Smooth muscle cell (in vitro differentiated cells): ENCODE measurements around the gene CFAP161. TPM values are rescaled to one million over a fixed set of nuclear protein-coding genes. Genes with fewer than 3 reads are reported as not detected.

Experiments used
- DNase-seq: peaks from one replicate; lab custom pipeline; 2025; ENCODE audit not compliant: unreplicated experiment; lab: John Stamatoyannopoulos, UW
- H2AFZ ChIP-seq: fragments of 200-600 bp; sonication (generic); 2 replicates; pipeline ENCODE4 v1.6.0; 2016; ENCODE audit warnings: antibody characterized with exemption, low read depth, mild to moderate bottlenecking
- H3F3A ChIP-seq: fragments of 200-600 bp; sonication (generic); 2 replicates; pipeline ENCODE4 v1.6.0; 2017; ENCODE audit warnings: antibody characterized with exemption, low read depth
- H3K27ac ChIP-seq: fragments of 200-600 bp; sonication (generic); 2 replicates; pipeline ENCODE4 v1.5.1; 2016; ENCODE audit warnings: low read depth, mild to moderate bottlenecking
- H3K27me3 ChIP-seq: fragments of 200-600 bp; sonication (generic); 2 replicates; pipeline ENCODE4 v1.6.1; 2016; ENCODE audit warnings: low read depth, mild to moderate bottlenecking
- H3K36me3 ChIP-seq: fragments of 200-600 bp; sonication (generic); 2 replicates; pipeline ENCODE4 v1.5.1; 2016; ENCODE audit warnings: low read depth
- H3K4me1 ChIP-seq: fragments of 200-600 bp; sonication (generic); 2 replicates; pipeline ENCODE4 v1.5.1; 2016; ENCODE audit warnings: low read depth
- H3K4me2 ChIP-seq: fragments of 200-600 bp; sonication (generic); 2 replicates; pipeline ENCODE4 v1.6.0; 2016; ENCODE audit warnings: mild to moderate bottlenecking
- H3K4me3 ChIP-seq: fragments of 200-600 bp; sonication (generic); 2 replicates; pipeline ENCODE4 v1.5.1; 2016; ENCODE audit warnings: mild to moderate bottlenecking
- H3K79me2 ChIP-seq: fragments of 200-600 bp; sonication (generic); 2 replicates; pipeline ENCODE4 v1.6.0; 2016; ENCODE audit warnings: low read depth, mild to moderate bottlenecking
- H3K9ac ChIP-seq: fragments of 200-600 bp; sonication (generic); 2 replicates; pipeline ENCODE4 v1.6.0; 2016; ENCODE audit warnings: low read depth
- H3K9me3 ChIP-seq: fragments of 200-600 bp; sonication (generic); replicated peaks from 2 replicates; pipeline ENCODE4 v1.5.1; 2016; ENCODE audit warnings: low read depth
- H4K20me1 ChIP-seq: fragments of 200-600 bp; sonication (generic); 2 replicates; pipeline ENCODE4 v1.6.0; 2016; ENCODE audit warnings: low read depth
- CTCF ChIP-seq: fragments of 200-600 bp; sonication (generic); IDR thresholded peaks from 2 replicates; pipeline ENCODE4 v1.5.1; 2017; ENCODE audit warnings: borderline replicate concordance, mild to moderate bottlenecking, antibody characterized with exemption; ENCODE audit not compliant: insufficient read depth, poor library complexity, severe bottlenecking
- WGBS: methylation state at CpG from one replicate; pipeline ENCODE4 v1.1.7; 2016; ENCODE audit warnings: low lambda C conversion rate; 5-methylcytosine and 5-hydroxymethylcytosine counted together
- polyA plus RNA-seq: library from polyadenylated mRNA; unstranded; fragments of >200 nt; fragmentation: Nextera tagmentation; extraction: Ambion mirVana; gene quantifications from 2 replicates; pipeline ENCODE4 v1.2.1, GENCODE V29; 2016
- total RNA-seq: library from RNA; depleted of rRNA; stranded (reverse); fragments of >200 nt; gene quantifications from 2 replicates; pipeline ENCODE4 v1.2.3, GENCODE V29; 2014

Gene CFAP161
- total and polyA plus RNA-seq, 2 experiments from 2014 or later: 0.94 TPM; not detected in 1

GRCh38 chr15:81176291-81176893 lies 42.3 kb downstream of the CFAP161 start:
- H3K9ac ChIP-seq: no peak overlapping the region
- DNase-seq: no peak
- H3K27me3 ChIP-seq: peaks cover 10% of the 10 kb centered on the region
- no peak overlapping the region for H3K4me2 ChIP-seq
- H2AFZ ChIP-seq: no peak overlapping the region
- H3K36me3 ChIP-seq: no peaks in the 10 kb centered on the region
- no peaks in the 10 kb centered on the region for H4K20me1 ChIP-seq
- no peak for TF ChIP-seq CTCF
- 84% methylated on average over 16 of the region's 16 CpGs for WGBS
- H3K4me1 ChIP-seq: no peaks in the 10 kb centered on the region
- no peak overlapping the region for H3K27ac ChIP-seq
- no peaks in the 10 kb centered on the region for H3F3A ChIP-seq
- H3K4me3 ChIP-seq: no peak overlapping the region
- H3K9me3 ChIP-seq: no peaks in the 10 kb centered on the region
- no peaks in the 10 kb centered on the region for H3K79me2 ChIP-seq

- Histone ChIP-seq H2AFZ (no peak overlapping the region), H3K9me3 (no peaks in the 10 kb centered on the region), H3K27ac (no peak overlapping the region), H3K27me3 (no peaks in the 10 kb centered on the region), H3F3A (no peaks in the 10 kb centered on the region), H3K79me2 (no peaks in the 10 kb centered on the region), H3K4me3 (no peak overlapping the region), H3K4me1 (peaks cover 8% of the 10 kb centered on the region), H3K36me3 (no peaks in the 10 kb centered on the region), H3K4me2 (no peak overlapping the region), H3K9ac (no peak overlapping the region), H4K20me1 (no peaks in the 10 kb centered on the region)
- no peak for DNase-seq
- no peak for TF ChIP-seq CTCF
- WGBS: 91% methylated on average over 2 of the region's 2 CpGs
Measured at GRCh38 chr15:81178365-81178764, 44.3 kb downstream of the CFAP161 start.

GRCh38 chr15:81181220-81181619 lies 47.1 kb downstream of the CFAP161 start:
- H3K79me2 ChIP-seq: no peaks in the 10 kb centered on the region

More at GRCh38 chr15:81181220-81181619, 47.1 kb downstream of the CFAP161 start:
- no peak overlapping the region for H3K9ac ChIP-seq
- WGBS: 95% methylated on average over 3 of the region's 3 CpGs
- no peak for TF ChIP-seq CTCF
- no peaks in the 10 kb centered on the region for H3F3A ChIP-seq
- no peaks in the 10 kb centered on the region for H3K36me3 ChIP-seq
- no peak for DNase-seq
- peaks cover 8% of the 10 kb centered on the region for H3K4me1 ChIP-seq
- no peaks in the 10 kb centered on the region for H3K9me3 ChIP-seq
- no peaks in the 10 kb centered on the region for H3K27me3 ChIP-seq
- H3K4me3 ChIP-seq: no peak overlapping the region
- no peak overlapping the region for H3K4me2 ChIP-seq
- H4K20me1 ChIP-seq: no peaks in the 10 kb centered on the region
- H2AFZ ChIP-seq: no peak overlapping the region
- H3K27ac ChIP-seq: no peak overlapping the region
